HEK293T (cell line): Measurements from ENCODE around the gene NUDT17.

ENCODE experiments used
- BHLHE40 ChIP-seq: fragments of 450-650 bp; IDR thresholded peaks from 2 replicates; pipeline ENCODE4 v1.6.1; 2016; ENCODE audit warnings: mild to moderate bottlenecking, moderate library complexity, borderline replicate concordance
- ELF4 ChIP-seq: fragments of 450-650 bp; IDR thresholded peaks from 2 replicates; pipeline ENCODE4 v1.6.1; 2017; ENCODE audit warnings: antibody characterized with exemption
- FOXK2 ChIP-seq: fragments of 450-650 bp; IDR thresholded peaks from 2 replicates; pipeline ENCODE4 v1.6.1; 2016; ENCODE audit warnings: mild to moderate bottlenecking

DNA sequence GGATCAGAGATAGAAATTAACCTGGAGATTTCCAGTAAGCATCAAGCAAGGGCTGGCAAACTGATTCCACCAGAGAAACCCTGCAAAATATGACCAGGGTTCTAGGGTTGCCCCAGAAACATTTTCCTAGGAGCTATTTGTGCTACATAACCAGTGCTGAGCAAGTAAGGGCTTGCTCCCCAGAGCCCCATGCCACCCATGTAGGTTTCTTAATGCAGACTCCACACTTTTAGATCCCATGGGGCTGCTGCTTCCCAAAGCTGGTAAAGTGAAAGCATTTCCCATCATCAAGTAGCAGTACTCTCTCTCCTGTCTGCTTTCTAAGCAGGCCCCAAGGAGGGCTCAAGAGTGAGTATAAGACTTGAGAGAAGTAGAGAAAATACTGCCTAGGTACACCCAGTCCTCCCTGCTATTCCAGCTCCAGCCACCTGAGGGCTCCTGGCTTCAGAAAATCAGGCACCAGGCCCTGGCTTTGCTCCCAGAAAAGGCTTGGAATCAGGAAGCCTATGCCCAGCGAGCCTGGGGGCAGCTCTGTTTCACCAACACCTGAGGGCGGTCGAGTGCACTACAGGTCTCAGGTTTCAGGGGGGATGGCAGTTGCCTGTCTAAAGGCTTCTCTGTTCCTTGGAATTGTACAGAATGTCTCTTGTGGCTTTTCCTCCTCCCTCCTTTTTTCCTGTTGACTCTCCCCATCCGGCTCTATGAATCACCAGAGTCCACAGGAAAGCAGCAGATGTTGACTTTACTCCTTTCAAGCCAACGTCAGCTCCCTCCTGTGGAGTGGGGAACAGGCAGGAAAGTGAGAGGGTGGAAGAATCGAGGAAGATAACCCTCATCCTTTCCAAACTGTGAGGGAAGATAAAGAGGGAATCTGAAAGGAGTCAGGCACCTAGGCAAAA is 46.4 kb downstream of the NUDT17 start:
- TF ChIP-seq FOXK2 (no peak), ELF4 (no peak), BHLHE40 (no peak)
